NOMO-1 (cell line): ENCODE data around the gene SKOR1.

Experiments
- DNase-seq, 2 experiments: peaks; one replicate each; lab custom pipeline; 2025; ENCODE audit not compliant: unreplicated experiment in 2 of 2; lab: John Stamatoyannopoulos, UW

SKOR1 gene

DNA sequence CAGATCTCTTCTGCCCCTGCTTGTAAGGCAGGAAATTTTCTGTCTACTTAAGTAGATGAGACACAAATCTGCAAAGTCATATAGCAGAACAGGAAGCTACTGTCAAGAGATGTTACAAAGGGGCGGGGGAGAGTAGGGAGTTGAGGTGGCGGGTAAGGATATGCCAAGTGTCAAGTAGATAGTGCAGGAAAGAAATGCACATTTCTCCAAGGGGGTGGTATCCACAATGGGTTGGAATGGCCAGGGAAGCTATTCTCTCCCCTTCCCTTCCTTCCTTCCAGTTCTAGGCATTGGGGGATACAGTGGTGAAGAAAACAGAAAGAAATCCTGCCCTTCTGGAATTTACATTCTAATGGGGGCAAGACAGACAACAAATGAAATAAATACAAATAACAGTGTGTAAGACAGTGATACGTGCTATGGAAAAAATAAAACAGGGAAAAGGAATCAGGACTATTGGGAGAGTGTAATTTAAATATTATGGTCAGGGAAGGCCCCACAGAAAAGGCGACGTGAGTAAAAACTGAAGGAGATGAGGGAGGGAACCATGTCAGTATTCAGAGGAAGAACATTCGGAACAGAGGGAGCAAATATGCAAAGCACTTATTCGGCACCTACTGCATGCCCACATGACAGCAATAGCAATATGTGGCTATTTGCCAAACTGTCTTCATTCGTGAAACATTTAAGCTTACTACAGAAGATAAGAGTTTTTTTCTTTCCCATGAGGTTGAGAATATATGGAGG is 57.4 kb downstream of the SKOR1 start:
- DNase-seq, result peak; percentile 87 to 93

- no peak for DNase-seq
These were observed 58.0 kb downstream of the SKOR1 start for GRCh38 chr15:67883234-67883773.

GRCh38 chr15:67884009-67884408 is 58.7 kb downstream of the SKOR1 start:
- DNase-seq, result no peak
